AML-193 (cell line): Measurements from ENCODE around the gene CAMKMT.
"Not testable (repeated sequence)": the region's sequence is repeated elsewhere in the genome, so short reads cannot be mapped to it uniquely, and the experiment has no call there.

Experiments
- DNase-seq, 2 experiments: peaks; one replicate each; lab custom pipeline; 2025; lab: John Stamatoyannopoulos, UW

The CAMKMT gene

DNA sequence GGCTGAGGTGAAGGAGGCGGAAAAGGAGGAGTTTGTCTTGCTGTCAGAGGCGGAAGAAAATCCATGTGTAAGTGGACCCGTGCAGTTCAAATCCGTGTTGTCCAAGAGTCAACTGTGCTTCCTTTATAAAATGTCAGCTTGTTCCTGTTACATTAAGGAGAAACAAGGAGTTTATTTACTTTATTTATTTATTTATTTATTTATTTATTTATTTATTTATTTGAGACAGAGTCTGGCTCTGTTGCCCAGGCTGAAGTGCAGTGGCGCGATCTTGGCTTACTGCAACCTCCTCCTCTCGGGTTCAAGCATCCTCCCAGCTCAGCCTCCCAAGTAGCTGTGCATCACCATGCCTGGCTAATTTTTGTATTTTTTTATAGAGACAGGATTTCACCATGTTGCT is 143.9 kb downstream of the CAMKMT start:
- not testable (repeated sequence) for DNase-seq

DNA sequence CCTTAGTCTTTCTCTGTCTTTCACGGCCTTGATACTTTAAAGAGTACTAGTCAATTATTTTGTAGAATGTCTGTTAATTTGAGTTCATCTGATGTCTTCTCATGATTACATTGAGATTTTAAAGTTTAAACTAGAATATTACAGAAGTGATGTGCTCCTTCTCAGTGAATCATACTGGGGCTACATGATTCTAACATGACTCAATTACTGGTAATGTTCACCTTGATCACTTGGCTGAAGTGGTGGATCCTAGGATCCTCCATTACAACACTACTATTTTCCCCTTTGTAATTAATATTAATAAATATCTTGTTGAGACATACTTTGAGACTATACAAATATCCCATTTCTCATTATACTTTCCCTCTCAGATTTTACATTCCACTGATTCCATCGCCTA is 148.5 kb downstream of the CAMKMT start:
- no peak for DNase-seq

DNA sequence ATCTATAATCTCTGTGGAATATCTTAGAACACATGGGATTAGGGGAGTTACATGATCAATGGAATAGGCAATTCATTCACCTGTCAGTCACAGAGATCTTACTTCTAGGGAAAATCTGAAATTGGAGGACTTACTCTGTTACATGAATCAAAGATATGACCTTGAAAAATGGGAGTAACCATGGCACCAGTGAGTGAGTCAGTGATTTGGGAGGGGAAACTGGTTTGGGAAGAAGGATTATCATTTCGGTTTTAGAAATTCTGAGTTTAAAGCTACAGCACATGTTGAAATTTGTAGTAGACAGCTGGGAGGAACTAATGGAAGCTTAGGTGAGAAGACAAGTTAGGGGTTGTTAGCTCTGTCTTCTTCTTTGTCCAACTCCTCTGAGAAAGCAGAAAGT is 153.7 kb downstream of the CAMKMT start:
- no peak for DNase-seq

DNA sequence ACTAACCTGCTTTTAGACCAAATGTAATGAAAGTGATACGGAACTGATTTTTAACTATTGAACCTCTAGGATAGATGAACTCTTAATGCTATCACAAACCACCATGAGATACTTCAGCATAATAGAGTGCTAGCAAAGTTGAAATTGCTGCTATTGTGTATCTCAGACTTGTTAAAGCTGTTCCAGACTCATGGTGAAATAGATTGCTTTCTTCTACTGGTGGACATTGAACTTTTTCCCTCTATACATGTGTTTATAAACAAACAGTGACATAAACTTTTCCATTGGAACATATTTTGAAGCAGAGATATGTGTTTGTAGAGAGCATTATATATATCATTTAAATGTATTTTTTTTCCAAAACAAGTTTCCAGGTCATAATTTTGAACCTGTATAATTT is 157.3 kb downstream of the CAMKMT start:
- DNase-seq, result no peak

DNA sequence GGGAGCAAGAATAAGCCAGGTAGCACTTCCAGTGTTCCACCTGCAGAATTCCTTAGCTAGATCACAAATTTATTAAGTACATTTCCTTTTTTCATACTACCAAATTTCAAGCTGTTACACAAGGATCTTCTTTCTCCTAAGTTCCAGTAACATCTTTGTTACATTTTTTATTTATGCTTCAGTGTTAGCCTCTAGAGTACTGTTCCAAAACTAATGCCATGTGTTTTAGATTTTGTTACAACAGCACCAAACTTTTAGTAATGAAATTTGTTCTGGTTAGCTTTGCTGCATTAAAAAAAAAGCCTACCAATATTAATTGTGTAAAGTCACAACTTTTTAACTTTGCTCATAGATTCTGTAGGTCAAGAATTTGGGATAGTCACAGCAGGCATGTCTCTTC is 161.1 kb downstream of the CAMKMT start:
- DNase-seq, result no peak

DNA sequence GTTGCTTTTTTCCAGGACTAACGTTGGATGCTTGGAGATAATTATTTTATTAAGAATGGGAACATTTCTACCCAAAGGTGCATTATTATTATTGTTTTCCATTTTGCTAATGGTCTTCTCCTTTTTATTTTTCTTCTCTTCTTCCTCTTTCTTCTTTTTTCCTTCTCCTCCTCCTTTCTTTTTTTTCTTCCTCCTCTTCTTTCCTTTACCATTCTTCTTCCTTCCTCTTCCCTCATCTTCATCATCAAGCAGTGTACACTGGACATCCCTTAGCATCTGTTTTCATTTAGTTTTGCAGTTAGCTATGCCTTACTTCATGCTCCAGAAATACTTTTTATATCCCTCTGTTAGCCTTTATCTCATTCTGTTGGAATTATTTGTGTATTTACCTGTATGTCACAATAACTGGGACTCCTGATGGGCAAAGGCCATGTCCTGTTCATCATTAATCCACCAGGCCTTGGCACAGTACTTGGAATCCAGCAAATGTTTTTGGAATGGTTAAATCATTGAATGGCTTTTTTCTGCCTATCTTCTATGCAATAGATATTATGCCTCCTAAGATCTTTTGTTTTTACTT is 162.7 kb downstream of the CAMKMT start:
- no peak for DNase-seq

DNA sequence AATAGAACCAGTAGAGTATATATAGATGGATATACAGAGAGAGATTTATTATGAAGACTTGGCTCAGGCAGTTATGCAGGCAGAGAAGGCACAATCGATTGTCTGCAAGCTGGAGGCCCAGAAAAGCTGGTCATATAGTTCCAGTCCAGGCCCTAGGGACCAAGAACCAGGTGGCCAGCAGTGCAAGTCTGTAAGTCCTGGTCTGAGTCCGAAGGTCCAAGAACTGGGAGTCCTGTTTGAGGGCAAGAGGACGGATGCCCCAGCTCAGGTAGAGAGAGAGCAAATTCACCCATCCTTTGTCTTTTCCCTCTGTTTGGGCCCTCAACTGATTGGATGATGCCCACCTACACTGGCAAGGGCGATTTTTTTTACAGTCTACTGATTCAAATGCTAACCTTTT is 164.6 kb downstream of the CAMKMT start:
- DNase-seq, result no peak

DNA sequence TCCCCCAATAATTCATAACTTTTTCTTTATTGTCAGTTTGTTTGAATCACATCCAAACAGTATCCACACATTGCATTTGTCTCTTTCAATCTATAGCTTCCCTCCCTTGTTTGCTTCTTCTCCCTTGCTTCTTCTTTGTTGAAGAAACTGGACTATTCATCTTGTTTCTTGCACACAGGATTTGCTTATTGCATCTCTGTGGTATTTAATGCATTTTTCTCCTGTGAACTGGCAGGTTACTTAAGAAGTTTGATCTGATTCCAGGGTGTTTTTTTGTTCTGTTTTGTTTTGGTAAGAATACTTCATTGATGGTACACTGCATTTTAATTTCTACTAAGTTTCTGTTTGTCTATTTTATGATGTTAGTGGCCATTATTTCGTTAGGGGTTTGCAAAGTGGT is 166.8 kb downstream of the CAMKMT start:
- DNase-seq, result no peak

DNA sequence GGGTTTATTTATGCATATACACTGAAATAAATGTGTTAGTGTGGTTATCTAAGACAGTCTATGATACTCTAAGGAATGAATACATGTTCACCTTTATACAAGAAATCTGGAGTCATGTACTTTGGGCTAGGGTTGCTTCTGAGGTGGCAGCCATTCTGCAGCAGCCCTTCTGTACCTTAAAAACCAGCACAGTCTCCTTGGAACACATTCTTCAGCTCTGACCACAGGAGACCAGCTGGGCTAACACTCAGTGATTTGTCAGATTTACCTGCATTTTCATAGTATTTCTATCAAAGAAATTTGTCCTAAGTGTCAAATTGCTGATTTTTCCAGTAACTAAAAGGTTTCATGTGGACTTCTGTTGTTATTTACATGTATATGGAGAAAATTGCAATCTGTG is 167.7 kb downstream of the CAMKMT start:
- DNase-seq, result no peak

DNA sequence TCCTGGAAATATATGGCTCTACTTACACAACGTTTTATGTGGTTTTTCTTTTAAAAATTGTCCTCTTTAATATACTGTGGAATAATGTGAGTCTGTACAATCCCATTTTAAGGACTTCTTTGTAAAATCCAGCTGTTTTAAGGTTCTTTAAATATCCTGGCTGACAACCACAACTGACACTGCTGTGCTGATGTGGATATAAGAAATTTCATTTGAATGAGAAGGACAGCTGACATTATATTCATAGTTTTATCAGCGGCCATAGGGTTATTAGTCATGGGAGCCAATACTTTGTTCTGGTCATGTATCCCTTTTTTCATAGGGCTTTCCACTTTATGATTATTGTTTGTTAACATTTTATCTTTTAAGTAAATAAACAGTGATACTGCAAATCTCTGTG is 169.5 kb downstream of the CAMKMT start:
- DNase-seq, result no peak

DNA sequence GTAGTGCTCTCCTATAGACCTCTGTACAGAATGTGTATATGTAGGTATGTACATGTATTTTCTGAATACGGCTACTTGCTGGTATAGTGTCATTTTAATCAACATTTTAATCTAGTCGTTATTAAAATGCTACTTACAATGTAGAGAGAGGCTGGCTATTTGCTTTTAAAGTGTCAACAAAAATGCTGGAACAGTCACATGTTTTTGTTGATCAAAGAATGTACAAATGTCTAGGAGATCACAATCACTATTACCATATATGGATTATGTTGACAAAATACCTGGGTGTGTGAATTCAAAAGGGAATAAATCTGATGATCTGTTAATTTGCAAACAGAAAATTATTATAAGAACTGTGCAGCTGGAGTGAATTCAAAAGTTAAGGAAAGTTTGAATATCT is 170.3 kb downstream of the CAMKMT start:
- DNase-seq, result no peak

DNA sequence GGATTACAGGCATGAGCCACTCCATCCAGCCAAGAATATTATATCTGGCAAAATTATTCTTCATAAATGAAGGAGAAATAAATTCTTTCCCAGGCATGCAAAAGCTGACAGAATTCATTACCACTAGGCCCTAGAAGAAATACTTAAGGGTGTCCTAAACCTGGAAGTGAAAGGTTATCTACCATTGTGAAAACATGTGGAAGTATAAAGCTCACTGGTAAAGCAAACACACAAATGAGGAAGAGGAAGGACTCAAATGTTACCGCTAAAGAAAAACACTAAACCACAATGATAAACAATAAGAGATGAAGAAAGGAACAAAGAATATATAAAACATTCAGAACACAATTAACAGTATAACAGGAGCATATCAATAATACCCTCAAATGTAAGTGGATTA is 171.8 kb downstream of the CAMKMT start:
- no peak for DNase-seq

DNA sequence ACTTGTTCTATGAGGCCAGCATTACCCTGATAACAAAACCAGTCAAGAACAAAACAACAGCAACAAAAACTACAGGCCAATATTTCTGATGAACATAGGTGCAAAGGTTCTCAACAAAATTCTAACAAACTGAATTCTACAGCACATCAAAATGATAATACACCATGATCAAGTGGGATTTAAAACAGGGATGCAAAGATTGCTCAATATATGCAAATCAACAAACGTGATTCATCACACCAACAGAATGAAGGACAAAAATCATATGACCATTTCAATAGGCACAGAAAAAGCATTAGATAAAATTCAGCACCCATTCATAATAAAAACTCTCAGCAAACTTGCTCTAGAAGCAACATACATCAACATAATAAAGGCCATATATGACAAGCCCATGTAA is 173.6 kb downstream of the CAMKMT start:
- DNase-seq, result no peak

DNA sequence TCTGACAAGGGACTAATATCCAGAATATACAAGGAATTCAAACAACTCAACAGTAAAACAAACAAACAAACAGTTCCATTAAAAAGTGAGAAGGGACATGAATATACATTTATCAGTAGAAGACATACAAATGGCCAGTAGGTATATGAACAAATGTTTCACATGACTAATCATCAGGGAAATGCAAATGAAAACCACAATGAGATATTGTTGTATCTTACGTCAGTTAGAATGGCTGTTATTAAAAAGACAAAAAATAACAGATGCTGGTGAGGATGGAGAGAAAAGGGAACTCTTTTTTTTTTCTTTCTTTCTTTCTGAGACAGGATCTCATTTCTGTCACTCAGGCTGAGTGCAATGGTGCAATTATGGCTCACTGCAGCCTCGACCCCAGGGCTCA is 175.5 kb downstream of the CAMKMT start:
- DNase-seq, result no peak

DNA sequence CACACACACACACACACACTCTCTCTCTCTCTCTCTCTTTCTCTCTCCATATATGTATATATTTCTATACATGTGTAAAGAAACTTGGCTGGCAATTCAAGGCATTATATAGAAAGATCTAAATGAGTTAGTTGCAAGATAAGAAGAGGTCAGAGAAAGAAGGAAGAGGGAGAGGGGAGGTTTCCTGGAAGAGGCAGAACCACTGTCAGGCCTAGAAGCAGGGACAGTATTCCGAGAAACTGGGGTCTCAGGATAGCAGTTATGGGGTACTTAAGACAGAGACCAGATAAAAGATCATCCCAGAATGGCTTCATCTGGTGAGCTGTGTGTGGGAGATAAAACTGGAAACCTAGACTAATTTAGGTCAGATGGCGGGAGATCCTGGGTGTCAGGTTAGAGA is 180.8 kb downstream of the CAMKMT start:
- no peak for DNase-seq

DNA sequence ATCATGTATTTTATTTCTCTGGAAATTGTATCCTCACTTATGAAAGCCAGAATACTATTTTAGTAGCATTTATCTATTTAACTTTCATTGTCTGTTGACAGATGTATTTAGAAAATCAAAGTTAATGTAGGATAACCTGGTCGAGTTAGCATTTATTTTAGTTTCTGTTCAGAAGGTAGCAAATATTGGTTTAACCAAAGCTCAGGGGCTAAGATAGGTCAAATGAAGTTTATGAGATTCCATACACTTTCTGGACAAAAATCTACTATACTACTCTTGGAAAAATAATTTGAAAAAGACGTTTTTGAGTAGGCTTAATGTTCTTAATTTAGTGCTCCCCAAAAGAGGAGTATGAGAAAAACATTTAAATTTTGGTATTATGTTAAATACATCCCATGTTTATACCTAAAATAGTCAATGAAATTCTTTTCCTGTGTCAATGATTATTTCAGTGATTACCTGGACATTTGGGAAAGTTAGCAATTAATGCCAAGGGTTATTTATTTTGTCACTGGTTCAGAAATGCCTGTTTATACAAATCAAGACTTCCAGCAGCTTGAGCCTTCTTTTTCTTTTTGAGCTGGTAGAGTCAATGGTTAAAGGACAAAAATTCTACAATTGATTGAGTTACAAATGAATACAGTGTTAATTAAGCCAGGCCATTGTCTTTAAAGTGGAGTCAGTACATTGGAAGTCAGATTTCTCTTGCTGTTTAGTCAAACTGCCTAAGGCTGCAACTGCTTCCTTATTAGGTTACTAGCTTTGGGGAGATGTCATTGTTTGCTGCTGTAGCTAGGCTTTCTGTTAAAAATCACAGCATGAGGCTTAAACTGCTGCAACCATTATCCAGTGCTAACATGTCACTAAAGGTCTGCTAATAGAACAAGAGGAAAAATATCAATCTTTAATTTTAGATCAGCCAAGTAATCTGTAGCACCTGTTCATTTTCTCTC is 182.3 kb downstream of the CAMKMT start:
- no peak for DNase-seq

DNA sequence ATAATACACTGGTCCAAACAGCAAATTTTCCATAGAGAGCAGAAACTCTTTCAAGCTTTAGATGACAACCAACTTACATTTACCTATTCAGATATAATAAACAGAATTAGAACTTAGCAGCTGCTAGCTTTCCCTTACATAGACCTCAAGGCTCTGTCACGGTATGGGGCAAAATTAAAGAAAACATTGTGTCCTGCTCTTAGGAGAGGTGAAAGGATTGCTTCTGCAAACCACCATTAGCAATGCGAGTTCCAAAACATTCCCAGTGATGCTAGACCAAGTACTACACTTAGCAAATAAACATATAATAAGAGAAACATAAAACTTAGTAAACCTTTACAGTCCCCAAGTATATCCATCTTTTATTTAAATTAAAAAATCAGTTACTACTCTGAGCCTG is 183.3 kb downstream of the CAMKMT start:
- no peak for DNase-seq

DNA sequence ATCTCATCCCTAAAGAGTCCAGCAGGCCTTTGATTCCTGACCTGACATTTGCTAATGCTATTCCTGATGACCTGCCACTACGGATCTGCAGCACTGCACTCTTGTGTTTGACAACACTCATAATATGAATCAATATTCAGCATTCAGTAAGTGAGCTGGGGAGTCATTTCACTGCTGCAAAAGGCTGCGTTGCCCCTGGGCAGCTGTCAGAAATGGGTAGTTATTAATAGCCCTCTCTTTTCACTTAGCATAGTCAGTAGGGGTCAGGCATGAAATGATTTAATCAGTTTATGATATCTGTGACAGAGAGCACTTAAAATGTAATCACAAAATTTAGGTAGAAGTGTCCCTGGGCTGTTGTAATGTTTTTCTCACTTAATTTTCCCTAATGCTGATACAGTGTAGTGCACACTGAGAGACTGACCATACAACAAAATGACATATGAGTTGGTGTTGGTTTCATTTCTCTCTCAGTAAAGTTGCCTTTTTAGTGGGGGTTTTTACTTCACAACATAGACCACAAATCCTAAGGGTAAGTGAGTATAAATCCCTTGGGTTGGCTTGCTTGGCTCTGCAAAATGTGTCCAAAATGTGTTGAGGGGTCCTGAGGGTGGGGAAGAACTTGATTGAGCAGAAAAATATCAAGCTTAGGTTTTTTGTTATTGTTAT is 184.8 kb downstream of the CAMKMT start:
- DNase-seq, result no peak

DNA sequence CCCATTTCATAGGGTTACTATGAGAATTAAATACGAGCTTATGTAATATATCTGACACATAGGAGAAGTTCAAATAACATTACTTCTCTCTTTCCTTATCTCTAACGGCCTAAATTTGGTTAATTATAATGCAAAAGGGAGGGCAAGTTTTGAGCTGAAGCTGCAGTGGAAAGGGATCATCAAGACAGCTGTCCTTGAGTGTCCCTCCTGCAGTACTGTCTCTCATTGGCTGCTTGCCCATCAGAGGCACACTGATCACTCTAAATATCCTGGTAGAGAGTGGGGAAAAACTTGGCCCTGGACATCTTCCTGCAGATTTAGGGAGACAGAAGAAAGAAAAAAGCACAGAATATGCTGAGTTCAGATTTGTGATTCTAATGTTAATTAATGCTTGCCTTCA is 186.0 kb downstream of the CAMKMT start:
- no peak for DNase-seq

DNA sequence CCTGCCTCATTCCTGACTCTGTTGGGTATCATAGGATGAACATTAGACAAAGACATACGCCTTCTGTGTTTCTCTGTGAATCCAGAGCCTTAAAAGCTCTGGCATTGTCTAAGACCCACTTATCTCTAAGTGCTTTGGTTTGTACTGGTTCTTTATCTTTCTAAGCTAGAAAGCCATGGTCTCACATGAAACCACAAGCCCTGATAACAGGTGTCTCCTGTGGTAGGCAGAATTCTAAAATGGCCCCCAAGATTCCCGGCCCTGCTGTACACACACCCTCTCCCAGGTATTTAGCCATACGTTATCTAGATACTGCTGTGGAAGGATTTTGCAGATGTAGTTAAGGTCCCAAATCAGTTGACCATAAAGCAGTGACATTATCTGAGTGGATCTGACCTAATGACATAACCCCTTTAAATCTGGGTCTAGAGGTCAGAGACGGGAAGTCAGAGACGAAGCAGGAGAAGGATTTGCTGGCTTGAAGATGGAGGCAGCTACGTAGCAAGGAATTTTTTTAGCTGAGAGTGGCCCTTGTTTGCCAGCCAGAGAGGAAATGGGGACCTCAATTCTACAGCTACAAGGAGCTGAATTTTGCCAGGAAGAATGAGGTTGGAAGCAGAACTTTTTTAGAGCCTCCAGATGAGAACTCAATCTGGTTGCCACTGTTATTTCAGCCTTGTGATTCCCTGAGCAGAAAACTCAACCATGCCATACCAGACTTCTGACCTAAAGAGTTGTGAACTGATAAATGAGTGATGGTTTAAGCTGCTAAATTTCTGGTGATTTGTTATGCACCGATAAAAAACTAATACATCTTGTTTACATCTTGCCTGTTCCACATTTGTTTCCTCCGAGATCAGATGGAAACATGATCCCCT is 186.7 kb downstream of the CAMKMT start:
- DNase-seq, result no peak

DNA sequence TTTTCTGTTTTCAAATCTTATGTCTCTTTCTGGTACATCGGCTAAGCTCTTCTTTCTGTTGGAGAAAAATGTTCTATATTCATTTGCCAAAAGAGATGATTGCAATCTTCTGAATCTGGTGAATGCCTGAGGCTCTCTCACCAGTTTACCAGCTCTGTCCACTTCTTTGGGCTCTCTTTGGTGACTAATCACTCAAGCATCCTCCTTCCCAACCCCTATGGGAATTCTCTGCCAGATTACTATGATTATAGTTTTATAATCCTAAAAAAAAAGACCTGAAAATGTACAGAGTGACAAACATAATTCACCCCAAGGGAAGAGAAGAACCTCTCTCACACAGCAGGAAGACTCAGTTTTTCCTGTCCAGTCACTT is 187.3 kb downstream of the CAMKMT start:
- DNase-seq, result no peak

DNA sequence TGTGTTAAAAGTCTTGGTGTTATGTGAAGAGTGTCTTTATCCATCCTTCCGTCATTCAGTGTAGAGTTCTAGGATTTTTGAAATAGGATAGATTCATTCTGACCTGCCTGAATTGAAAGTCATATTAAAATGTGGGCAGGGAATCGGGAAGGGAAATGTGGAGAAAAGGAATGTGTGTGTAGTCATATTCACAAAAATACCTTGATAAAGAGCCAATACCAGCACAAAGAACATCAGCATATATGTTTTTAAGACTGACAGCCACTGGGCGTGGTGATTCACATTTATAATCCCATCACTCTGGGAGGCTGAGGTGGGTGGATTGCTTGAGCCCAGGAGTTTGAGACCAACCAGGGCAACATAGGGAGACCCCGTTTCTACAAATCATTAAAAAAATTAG is 188.1 kb downstream of the CAMKMT start:
- DNase-seq, result no peak
